IPS-NIHi7 (cell line): ENCODE data around the gene TNFRSF11A.

Experiments
- DNase-seq: peaks from one replicate; pipeline ENCODE4 v3.0.0; 2012; ENCODE audit warnings: mixed read lengths; ENCODE audit errors: extremely low spot score

Gene TNFRSF11A

GRCh38 chr18:62418258-62418657 lies 93.1 kb downstream of the TNFRSF11A start:
- no peak for DNase-seq

- DNase-seq, result no peak
Measured at GRCh38 chr18:62420151-62420512, 95.0 kb downstream of the TNFRSF11A start.

- peak; percentile 27 for DNase-seq
Measured at GRCh38 chr18:62420513-62421209, 95.6 kb downstream of the TNFRSF11A start.

GRCh38 chr18:62425465-62426190 lies 100.5 kb downstream of the TNFRSF11A start:
- peak; percentile 82 for DNase-seq

GRCh38 chr18:62426191-62426488 lies 101.0 kb downstream of the TNFRSF11A start:
- no peak for DNase-seq

- no peak for DNase-seq
Measured at GRCh38 chr18:62432176-62432575, 107.1 kb downstream of the TNFRSF11A start.

- DNase-seq, result no peak
Measured at GRCh38 chr18:62434798-62435197, 109.7 kb downstream of the TNFRSF11A start.

- DNase-seq, result no peak
Measured at GRCh38 chr18:62435435-62436031, 110.4 kb downstream of the TNFRSF11A start.

GRCh38 chr18:62436636-62437234 lies 111.6 kb downstream of the TNFRSF11A start:
- no peak for DNase-seq

GRCh38 chr18:62437235-62438017 lies 112.3 kb downstream of the TNFRSF11A start:
- no peak for DNase-seq

GRCh38 chr18:62438018-62438329 lies 112.9 kb downstream of the TNFRSF11A start:
- DNase-seq, result no peak

- DNase-seq, result no peak
Measured at GRCh38 chr18:62438402-62438801, 113.3 kb downstream of the TNFRSF11A start.

- no peak for DNase-seq
Measured at GRCh38 chr18:62438866-62439265, 113.8 kb downstream of the TNFRSF11A start.
